Measurements from ENCODE around the gene FKBP6.

- no peak for TF ChIP-seq CTCF (IDR thresholded peaks at IDR 0.05; ENCODE audit: low read length)
- no peak for TF ChIP-seq EZH2phosphoT487 (IDR thresholded peaks at IDR 0.05; ENCODE audit: low read length)
Measured at GRCh38 chr7:73345538-73345937, 17.6 kb downstream of the FKBP6 start.
